ENCODE results near the gene DIPK1B. TPM values are rescaled to one million over a fixed set of nuclear protein-coding genes. Genes with fewer than 3 reads are reported as not detected.
A peak's percentile ranks its signal among the peaks of the same experiment; 100 is the strongest.

DIPK1B gene
- total RNA-seq, 1 donor: 0.45 TPM

DNA sequence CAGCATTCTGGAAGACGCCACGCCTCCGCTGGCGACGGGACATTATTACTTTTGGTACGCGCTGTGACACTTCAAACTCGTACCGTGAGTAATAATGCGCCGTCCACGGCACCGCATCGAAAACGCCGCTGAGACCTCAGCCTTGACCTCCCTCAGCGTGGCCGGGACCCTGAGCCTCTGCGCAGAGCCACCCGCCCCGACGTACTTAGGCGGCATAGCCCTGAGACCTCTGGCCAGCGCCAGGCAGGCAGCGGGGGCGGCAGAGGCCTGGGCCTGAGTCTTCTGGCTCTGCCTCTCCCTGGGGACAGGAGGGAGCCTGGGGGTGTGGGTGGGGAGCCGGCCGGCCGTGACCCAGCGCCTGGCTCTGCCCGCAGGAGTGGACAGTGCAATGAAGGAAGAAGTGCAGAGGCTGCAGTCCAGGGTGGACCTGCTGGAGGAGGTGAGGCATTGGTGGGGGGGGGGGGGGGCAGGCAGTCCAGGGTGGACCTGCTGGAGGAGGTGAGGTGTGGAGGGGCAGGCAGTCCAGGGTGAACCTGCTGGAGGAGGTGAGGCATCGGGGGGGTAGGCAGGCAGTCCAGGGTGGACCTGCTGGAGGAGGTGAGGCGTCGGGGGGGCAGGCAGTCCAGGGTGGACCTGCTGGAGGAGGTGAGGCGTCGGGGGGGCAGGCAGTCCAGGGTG, 41.7 kb upstream of the DIPK1B start:
- no peak for DNase-seq (ENCODE audit: low read depth)
- no peak overlapping the region for H3K4me3 ChIP-seq (ENCODE audit: low read depth, low read length)
- TF ChIP-seq, protein P1, sequence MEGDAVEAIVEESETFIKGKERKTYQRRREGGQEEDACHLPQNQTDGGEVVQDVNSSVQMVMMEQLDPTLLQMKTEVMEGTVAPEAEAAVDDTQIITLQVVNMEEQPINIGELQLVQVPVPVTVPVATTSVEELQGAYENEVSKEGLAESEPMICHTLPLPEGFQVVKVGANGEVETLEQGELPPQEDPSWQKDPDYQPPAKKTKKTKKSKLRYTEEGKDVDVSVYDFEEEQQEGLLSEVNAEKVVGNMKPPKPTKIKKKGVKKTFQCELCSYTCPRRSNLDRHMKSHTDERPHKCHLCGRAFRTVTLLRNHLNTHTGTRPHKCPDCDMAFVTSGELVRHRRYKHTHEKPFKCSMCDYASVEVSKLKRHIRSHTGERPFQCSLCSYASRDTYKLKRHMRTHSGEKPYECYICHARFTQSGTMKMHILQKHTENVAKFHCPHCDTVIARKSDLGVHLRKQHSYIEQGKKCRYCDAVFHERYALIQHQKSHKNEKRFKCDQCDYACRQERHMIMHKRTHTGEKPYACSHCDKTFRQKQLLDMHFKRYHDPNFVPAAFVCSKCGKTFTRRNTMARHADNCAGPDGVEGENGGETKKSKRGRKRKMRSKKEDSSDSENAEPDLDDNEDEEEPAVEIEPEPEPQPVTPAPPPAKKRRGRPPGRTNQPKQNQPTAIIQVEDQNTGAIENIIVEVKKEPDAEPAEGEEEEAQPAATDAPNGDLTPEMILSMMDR (IDR thresholded peaks at IDR 0.05; ENCODE audit: insufficient read depth, low read length): no peak

DNA sequence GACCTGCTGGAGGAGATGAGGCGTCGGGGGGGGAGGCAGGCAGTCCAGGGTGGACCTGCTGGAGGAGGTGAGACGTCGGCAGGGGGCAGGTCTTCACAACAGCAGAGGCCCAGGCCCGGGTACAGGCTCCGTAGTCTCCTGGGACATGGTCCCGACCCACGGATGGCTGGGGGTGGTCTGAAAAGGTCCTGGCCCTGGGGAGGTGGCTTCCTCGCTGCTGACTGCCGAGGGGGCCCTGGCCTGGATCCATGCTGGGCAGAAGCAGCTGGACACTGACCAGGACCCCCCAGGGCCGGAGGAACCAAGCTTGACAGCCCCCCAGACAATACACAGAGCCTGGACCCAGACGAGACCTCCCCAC, 41.1 kb upstream of the DIPK1B start:
- H3K4me3 ChIP-seq (ENCODE audit: low read depth, low read length): no peak overlapping the region
- DNase-seq (ENCODE audit: low read depth): no peak
- TF ChIP-seq, protein P1 (IDR thresholded peaks at IDR 0.05; ENCODE audit: insufficient read depth, low read length): no peak

DNA sequence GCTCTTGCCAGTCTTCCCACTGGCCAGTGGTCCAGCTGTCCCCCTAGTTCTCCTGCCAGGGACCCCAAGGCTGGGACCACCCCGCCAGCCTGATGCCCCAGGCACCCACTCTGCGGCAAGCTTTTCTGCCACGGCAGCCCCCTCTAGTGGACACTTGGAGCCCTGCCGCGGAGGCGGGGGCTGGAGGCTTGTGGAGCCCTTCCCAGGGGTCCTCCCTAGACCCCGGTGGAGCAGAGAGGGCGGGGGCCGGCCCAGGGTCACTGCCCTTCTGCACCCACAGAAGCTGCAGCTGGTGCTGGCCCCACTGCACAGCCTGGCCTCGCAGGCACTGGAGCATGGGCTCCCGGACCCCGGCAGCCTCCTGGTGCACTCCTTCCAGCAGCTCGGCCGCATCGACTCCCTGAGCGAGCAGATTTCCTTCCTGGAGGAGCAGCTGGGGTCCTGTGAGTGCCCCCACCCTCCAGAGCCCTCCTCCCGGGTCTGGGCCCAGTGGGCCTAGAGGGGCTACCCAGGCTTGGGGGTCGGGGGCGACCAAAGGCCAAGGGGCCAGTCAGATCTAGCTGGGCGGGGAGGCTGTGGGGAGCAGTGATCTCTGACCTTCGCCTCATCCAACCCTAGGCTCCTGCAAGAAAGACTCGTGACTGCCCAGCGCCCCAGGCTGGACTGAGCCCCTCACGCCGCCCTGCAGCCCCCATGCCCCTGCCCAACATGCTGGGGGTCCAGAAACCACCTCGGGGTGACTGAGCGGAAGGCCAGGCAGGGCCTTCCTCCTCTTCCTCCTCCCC, 40.5 kb upstream of the DIPK1B start:
- no peak for DNase-seq (ENCODE audit: low read depth)
- TF ChIP-seq, protein P1 (IDR thresholded peaks at IDR 0.05; ENCODE audit: insufficient read depth, low read length): peak; percentile 86
- no peak overlapping the region for H3K4me3 ChIP-seq (ENCODE audit: low read depth, low read length)

DNA sequence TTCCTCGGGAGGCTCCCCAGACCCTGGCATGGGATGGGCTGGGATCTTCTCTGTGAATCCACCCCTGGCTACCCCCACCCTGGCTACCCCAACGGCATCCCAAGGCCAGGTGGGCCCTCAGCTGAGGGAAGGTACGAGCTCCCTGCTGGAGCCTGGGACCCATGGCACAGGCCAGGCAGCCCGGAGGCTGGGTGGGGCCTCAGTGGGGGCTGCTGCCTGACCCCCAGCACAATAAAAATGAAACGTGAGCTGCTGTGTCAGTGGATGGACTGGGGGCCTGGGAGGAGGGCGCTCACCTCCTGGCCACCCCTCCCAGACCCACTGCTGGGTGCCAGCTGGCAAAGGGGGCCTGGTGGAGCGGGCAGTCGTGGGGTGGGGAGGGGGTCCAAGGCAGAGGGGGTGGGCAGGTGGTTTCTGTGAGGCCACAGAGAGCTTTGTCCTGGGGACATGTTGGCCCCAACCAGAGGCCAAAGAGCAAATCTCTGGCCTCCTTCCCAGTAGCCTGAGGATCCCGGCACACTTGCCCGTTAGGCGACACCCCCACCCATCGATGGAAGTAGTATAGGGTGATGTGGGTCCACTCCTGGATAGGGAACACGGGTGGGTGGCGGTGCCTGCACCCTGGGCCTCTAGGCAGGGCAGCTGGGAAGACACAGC, 39.8 kb upstream of the DIPK1B start:
- DNase-seq (ENCODE audit: low read depth): no peak
- TF ChIP-seq, protein P1 (IDR thresholded peaks at IDR 0.05; ENCODE audit: insufficient read depth, low read length): no peak
- no peak overlapping the region for H3K4me3 ChIP-seq (ENCODE audit: low read depth, low read length)

DNA sequence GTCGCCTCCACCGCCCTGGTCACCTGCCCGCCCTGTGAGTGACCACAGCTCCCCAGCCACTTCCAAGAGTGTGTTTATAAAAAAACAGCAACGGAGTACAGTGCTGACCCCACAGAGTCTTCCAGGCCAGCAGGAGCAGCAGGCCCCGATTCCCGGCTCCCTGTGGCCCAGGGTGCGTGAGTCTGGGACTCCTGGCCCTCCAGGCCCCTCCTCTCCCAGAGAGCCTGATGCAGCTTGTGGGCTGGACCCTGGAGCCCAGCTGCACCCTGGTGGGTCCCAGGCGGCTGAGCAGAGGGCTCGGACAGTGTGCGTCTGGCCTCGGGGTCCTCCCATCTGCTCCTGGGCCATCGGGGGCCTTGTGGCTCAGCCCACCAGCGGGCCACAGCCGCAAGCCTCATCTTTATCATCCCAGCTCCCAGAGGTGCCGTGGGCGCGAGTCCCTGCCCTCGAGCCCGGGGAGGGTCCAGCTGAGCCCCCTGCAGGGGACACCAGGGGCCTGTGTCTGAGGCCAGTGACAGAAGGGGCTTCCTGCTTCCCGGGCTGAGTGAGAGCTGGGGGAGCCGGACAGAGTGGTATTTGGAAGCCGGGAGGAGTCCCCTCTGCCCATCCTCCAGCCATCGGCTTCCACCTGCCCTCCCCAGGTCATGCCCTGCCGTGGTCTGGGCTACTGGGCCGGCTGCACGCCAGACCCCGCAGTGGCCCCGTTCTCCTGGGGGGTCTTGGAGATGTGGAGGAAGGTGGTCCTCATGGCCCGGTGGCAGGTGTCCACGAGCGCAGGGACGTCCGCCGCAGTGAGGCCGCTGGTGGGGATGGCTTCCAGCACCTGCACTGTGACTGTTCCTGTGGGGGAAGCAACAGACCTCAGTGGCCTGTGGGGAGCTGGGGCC, 39.0 kb upstream of the DIPK1B start:
- H3K4me3 ChIP-seq (ENCODE audit: low read depth, low read length): no peak overlapping the region
- no peak for DNase-seq (ENCODE audit: low read depth)
- TF ChIP-seq, protein P1 (IDR thresholded peaks at IDR 0.05; ENCODE audit: insufficient read depth, low read length): no peak

Measured in fibroblast of the aortic adventitia (primary cell).